ENCODE data around the gene MCIDAS.

The MCIDAS gene

GRCh38 chr5:55222985-55223811, 3.9 kb downstream of the MCIDAS start:
- FAIRE-seq: no peak
- no peak for DNase-seq (ENCODE audit: low spot score)

GRCh38 chr5:55222092-55222984, 4.8 kb downstream of the MCIDAS start:
- DNase-seq (ENCODE audit: low spot score): no peak
- FAIRE-seq: no peak

GRCh38 chr5:55220433-55221185, 6.5 kb downstream of the MCIDAS start:
- no peak for FAIRE-seq
- DNase-seq (ENCODE audit: low spot score): no peak

GRCh38 chr5:55219770-55220169, 7.3 kb downstream of the MCIDAS start:
- no peak for DNase-seq (ENCODE audit: low spot score)
- FAIRE-seq: no peak

- FAIRE-seq: no peak
- DNase-seq (ENCODE audit: low spot score): no peak
Measured at GRCh38 chr5:55218967-55219366, 8.1 kb downstream of the MCIDAS start.

- FAIRE-seq: no peak
Measured at GRCh38 chr5:55211184-55211874, 15.8 kb downstream of the MCIDAS start.

GRCh38 chr5:55205001-55205400, 22.1 kb downstream of the MCIDAS start:
- no peak for FAIRE-seq
- DNase-seq (ENCODE audit: low spot score): no peak

More at GRCh38 chr5:55211184-55211874, 15.8 kb downstream of the MCIDAS start:
- no peak for DNase-seq (ENCODE audit: low spot score)

- no peak for FAIRE-seq
- DNase-seq (ENCODE audit: low spot score): no peak
Measured at GRCh38 chr5:55191165-55191564, 36.0 kb downstream of the MCIDAS start.

- FAIRE-seq (no peak), DNase-seq (ENCODE audit: low spot score) (no peak)
Measured at GRCh38 chr5:55188656-55189540, 38.2 kb downstream of the MCIDAS start.

GRCh38 chr5:55187370-55187769, 39.7 kb downstream of the MCIDAS start:
- no peak for FAIRE-seq
- DNase-seq (ENCODE audit: low spot score): peak; percentile 30

- no peak for FAIRE-seq
- DNase-seq (ENCODE audit: low spot score): no peak
Measured at GRCh38 chr5:55180016-55180415, 47.1 kb downstream of the MCIDAS start.

GRCh38 chr5:55177078-55177477, 50.0 kb downstream of the MCIDAS start:
- no peak for DNase-seq (ENCODE audit: low spot score)
- no peak for FAIRE-seq

- DNase-seq (ENCODE audit: low spot score) (no peak), FAIRE-seq (peak; percentile 53)
Measured at GRCh38 chr5:55176176-55176818, 50.8 kb downstream of the MCIDAS start.

- FAIRE-seq (no peak), DNase-seq (ENCODE audit: low spot score) (no peak)
Measured at GRCh38 chr5:55175781-55176175, 51.3 kb downstream of the MCIDAS start.

- FAIRE-seq (no peak), DNase-seq (ENCODE audit: low spot score) (no peak)
Measured at GRCh38 chr5:55173687-55174230, 53.4 kb downstream of the MCIDAS start.

GRCh38 chr5:55172937-55173686, 54.0 kb downstream of the MCIDAS start, which contains the start of gene CDC20B:
TSS of gene CDC20B (minus strand) at chr5:55173177. CDS start at chr5:55173000, 177 bp downstream.
- DNase-seq (ENCODE audit: low spot score) (peak; percentile 96), FAIRE-seq (no peak)

- no peak for FAIRE-seq
- DNase-seq (ENCODE audit: low spot score): peak; percentile 76
Measured at GRCh38 chr5:55172051-55172899, 54.8 kb downstream of the MCIDAS start.
